K562 (cell line): ENCODE measurements around the gene HYOU1. TPM values are rescaled to one million over a fixed set of nuclear protein-coding genes. Genes with fewer than 3 reads are reported as not detected.

Source experiments
- FOXJ2 ChIP-seq: fragments of 200-800 bp; sonication (Bioruptor generic); IDR thresholded peaks from 2 replicates; pipeline ENCODE4 v1.6.1; 2016; ENCODE audit warnings: missing genetic modification characterization, missing compliant biosample characterization
- FOXK2 ChIP-seq, 2 experiments: fragments of 450-650 bp; IDR thresholded peaks in 1 of 2; conservative IDR thresholded peaks in 1 of 2; 2 replicates each; pipeline ENCODE4 v1.6.1; 2016; ENCODE audit warnings: low read depth in 2 of 2, mild to moderate bottlenecking in 1 of 2
- GABPB1 ChIP-seq: sonication (generic); formaldehyde crosslinking; IDR thresholded peaks from 2 replicates; pipeline ENCODE4 v1.8.0; 2022; ENCODE audit warnings: mild to moderate bottlenecking, missing genetic modification reagents
- HNRNPL ChIP-seq: fragments of 200-400 bp; formaldehyde crosslinking; IDR thresholded peaks from 2 replicates; pipeline ENCODE4 v1.6.1; 2017; ENCODE audit warnings: low read depth, mild to moderate bottlenecking, low read length
- PYGO2 ChIP-seq: fragments of 450-650 bp; IDR thresholded peaks from 2 replicates; pipeline ENCODE4 v1.6.1; 2016; ENCODE audit warnings: mild to moderate bottlenecking, missing genetic modification characterization, moderate library complexity, missing compliant biosample characterization
- SRSF3 ChIP-seq: fragments of 200-400 bp; formaldehyde crosslinking; IDR thresholded peaks from 2 replicates; pipeline ENCODE4 v1.6.1; 2016; ENCODE audit warnings: mild to moderate bottlenecking, low read length, moderate library complexity; ENCODE audit not compliant: insufficient read depth
- ZNF282 ChIP-seq: sonication (generic); formaldehyde crosslinking; IDR thresholded peaks from 2 replicates; pipeline ENCODE4 v1.8.1; 2023; ENCODE audit warnings: missing genetic modification reagents
- ZNF668 ChIP-seq: fragments of 250-450 bp; sonication (Bioruptor Pico); IDR thresholded peaks from 2 replicates; pipeline ENCODE4 v1.8.0; 2022; ENCODE audit warnings: mild to moderate bottlenecking, inconsistent platforms
- polyA plus RNA-seq, 8 experiments: library from polyadenylated mRNA; depleted of rRNA in 4 of 8; stranded (reverse) in 5 of 8; unstranded in 3 of 8; fragments of >200 nt; fragmentation: Nextera tagmentation in 2 of 8; fragmentation: Illumina TruSeq in 1 of 8; extraction: Ambion mirVana in 2 of 8; extraction: Trizol in 1 of 8; gene quantifications; 2 replicates each; pipeline versions ENCODE4 v1.2.1 to v1.2.3, GENCODE V29; 2011 to 2014; ENCODE audit warnings: inconsistent platforms in 1 of 8, missing spikeins in 1 of 8
- total RNA-seq, 7 experiments: library from RNA; depleted of rRNA in 6 of 7; stranded (reverse); fragments of >200 nt in 6 of 7; fragmentation: Illumina TruSeq in 2 of 7; extraction: Trizol in 2 of 7; gene quantifications; 2 replicates each; pipeline versions ENCODE4 v1.2.1 to v1.2.3, GENCODE V29; 2011 to 2021; ENCODE audit warnings: low replicate concordance in 1 of 7
- TF ChIP-seq, protein P1 (sequence below): fragments of 450-650 bp; formaldehyde crosslinking; conservative IDR thresholded peaks from 2 replicates; pipeline ENCODE4 v1.4.0; 2022; ENCODE audit warnings: mild to moderate bottlenecking, missing genetic modification characterization
- TF ChIP-seq, protein P2 (sequence below): fragments of 450-650 bp; IDR thresholded peaks from 2 replicates; pipeline ENCODE4 v1.7.0; 2016; ENCODE audit warnings: borderline replicate concordance
- TF ChIP-seq, protein P3 (sequence below): fragments of 450-650 bp; IDR thresholded peaks from 2 replicates; pipeline ENCODE4 v1.6.1; 2016; ENCODE audit warnings: mild to moderate bottlenecking, moderate library complexity

Gene HYOU1
- total and polyA plus RNA-seq, 9 of the 15 experiments (the other 6 are each of a cell fraction or from before 2014, with no cell fraction given) = 19.5 to 197 (median 128) TPM

GRCh38 chr11:119092880-119093842 is 36.2 kb upstream of the HYOU1 start (continued):
- TF ChIP-seq FOXK2 (conservative IDR thresholded peaks at IDR 0.05 in 1 of 2, IDR thresholded peaks at IDR 0.05 in 1 of 2; ENCODE audit: low read depth in 2 of 2) (peak; percentile 28 to 54; a peak in 1 of 4 replicates), ZNF282 (CRISPR knock-in tag) (no peak), PYGO2 (tag) (no peak), SRSF3 (no peak), GABPB1 (CRISPR knock-in tag) (no peak), ZNF668 (CRISPR knock-in tag) (no peak), HNRNPL (peak; percentile 74; the same call in 1 of the 2 replicates), FOXJ2 (no peak)
- TF ChIP-seq, protein P1, sequence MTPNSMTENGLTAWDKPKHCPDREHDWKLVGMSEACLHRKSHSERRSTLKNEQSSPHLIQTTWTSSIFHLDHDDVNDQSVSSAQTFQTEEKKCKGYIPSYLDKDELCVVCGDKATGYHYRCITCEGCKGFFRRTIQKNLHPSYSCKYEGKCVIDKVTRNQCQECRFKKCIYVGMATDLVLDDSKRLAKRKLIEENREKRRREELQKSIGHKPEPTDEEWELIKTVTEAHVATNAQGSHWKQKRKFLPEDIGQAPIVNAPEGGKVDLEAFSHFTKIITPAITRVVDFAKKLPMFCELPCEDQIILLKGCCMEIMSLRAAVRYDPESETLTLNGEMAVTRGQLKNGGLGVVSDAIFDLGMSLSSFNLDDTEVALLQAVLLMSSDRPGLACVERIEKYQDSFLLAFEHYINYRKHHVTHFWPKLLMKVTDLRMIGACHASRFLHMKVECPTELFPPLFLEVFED (CRISPR knock-in tag) = no peak
- TF ChIP-seq, protein P2, sequence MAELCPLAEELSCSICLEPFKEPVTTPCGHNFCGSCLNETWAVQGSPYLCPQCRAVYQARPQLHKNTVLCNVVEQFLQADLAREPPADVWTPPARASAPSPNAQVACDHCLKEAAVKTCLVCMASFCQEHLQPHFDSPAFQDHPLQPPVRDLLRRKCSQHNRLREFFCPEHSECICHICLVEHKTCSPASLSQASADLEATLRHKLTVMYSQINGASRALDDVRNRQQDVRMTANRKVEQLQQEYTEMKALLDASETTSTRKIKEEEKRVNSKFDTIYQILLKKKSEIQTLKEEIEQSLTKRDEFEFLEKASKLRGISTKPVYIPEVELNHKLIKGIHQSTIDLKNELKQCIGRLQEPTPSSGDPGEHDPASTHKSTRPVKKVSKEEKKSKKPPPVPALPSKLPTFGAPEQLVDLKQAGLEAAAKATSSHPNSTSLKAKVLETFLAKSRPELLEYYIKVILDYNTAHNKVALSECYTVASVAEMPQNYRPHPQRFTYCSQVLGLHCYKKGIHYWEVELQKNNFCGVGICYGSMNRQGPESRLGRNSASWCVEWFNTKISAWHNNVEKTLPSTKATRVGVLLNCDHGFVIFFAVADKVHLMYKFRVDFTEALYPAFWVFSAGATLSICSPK = no peak
- TF ChIP-seq, protein P3, sequence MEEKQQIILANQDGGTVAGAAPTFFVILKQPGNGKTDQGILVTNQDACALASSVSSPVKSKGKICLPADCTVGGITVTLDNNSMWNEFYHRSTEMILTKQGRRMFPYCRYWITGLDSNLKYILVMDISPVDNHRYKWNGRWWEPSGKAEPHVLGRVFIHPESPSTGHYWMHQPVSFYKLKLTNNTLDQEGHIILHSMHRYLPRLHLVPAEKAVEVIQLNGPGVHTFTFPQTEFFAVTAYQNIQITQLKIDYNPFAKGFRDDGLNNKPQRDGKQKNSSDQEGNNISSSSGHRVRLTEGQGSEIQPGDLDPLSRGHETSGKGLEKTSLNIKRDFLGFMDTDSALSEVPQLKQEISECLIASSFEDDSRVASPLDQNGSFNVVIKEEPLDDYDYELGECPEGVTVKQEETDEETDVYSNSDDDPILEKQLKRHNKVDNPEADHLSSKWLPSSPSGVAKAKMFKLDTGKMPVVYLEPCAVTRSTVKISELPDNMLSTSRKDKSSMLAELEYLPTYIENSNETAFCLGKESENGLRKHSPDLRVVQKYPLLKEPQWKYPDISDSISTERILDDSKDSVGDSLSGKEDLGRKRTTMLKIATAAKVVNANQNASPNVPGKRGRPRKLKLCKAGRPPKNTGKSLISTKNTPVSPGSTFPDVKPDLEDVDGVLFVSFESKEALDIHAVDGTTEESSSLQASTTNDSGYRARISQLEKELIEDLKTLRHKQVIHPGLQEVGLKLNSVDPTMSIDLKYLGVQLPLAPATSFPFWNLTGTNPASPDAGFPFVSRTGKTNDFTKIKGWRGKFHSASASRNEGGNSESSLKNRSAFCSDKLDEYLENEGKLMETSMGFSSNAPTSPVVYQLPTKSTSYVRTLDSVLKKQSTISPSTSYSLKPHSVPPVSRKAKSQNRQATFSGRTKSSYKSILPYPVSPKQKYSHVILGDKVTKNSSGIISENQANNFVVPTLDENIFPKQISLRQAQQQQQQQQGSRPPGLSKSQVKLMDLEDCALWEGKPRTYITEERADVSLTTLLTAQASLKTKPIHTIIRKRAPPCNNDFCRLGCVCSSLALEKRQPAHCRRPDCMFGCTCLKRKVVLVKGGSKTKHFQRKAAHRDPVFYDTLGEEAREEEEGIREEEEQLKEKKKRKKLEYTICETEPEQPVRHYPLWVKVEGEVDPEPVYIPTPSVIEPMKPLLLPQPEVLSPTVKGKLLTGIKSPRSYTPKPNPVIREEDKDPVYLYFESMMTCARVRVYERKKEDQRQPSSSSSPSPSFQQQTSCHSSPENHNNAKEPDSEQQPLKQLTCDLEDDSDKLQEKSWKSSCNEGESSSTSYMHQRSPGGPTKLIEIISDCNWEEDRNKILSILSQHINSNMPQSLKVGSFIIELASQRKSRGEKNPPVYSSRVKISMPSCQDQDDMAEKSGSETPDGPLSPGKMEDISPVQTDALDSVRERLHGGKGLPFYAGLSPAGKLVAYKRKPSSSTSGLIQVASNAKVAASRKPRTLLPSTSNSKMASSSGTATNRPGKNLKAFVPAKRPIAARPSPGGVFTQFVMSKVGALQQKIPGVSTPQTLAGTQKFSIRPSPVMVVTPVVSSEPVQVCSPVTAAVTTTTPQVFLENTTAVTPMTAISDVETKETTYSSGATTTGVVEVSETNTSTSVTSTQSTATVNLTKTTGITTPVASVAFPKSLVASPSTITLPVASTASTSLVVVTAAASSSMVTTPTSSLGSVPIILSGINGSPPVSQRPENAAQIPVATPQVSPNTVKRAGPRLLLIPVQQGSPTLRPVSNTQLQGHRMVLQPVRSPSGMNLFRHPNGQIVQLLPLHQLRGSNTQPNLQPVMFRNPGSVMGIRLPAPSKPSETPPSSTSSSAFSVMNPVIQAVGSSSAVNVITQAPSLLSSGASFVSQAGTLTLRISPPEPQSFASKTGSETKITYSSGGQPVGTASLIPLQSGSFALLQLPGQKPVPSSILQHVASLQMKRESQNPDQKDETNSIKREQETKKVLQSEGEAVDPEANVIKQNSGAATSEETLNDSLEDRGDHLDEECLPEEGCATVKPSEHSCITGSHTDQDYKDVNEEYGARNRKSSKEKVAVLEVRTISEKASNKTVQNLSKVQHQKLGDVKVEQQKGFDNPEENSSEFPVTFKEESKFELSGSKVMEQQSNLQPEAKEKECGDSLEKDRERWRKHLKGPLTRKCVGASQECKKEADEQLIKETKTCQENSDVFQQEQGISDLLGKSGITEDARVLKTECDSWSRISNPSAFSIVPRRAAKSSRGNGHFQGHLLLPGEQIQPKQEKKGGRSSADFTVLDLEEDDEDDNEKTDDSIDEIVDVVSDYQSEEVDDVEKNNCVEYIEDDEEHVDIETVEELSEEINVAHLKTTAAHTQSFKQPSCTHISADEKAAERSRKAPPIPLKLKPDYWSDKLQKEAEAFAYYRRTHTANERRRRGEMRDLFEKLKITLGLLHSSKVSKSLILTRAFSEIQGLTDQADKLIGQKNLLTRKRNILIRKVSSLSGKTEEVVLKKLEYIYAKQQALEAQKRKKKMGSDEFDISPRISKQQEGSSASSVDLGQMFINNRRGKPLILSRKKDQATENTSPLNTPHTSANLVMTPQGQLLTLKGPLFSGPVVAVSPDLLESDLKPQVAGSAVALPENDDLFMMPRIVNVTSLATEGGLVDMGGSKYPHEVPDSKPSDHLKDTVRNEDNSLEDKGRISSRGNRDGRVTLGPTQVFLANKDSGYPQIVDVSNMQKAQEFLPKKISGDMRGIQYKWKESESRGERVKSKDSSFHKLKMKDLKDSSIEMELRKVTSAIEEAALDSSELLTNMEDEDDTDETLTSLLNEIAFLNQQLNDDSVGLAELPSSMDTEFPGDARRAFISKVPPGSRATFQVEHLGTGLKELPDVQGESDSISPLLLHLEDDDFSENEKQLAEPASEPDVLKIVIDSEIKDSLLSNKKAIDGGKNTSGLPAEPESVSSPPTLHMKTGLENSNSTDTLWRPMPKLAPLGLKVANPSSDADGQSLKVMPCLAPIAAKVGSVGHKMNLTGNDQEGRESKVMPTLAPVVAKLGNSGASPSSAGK = 0 out of 2 replicates have a peak, but pooled peaks have one; percentile 11
